IPS-15b (cell line): ENCODE results near the gene HPCAL1.

Experiments used
- H3K27me3 ChIP-seq: one replicate; pipeline ENCODE4 v1.6.1; 2013; ENCODE audit warnings: low read length; ENCODE audit not compliant: control insufficient read depth, insufficient read depth
- H3K36me3 ChIP-seq: one replicate; pipeline ENCODE4 v1.6.1; 2013; ENCODE audit warnings: low read length; ENCODE audit not compliant: control insufficient read depth, insufficient read depth
- H3K4me1 ChIP-seq: one replicate; pipeline ENCODE4 v1.6.1; 2013; ENCODE audit warnings: mild to moderate bottlenecking, low read length; ENCODE audit not compliant: control insufficient read depth, insufficient read depth
- H3K4me3 ChIP-seq: one replicate; pipeline ENCODE4 v1.5.1; 2013; ENCODE audit warnings: low read depth, low read length
- H3K9ac ChIP-seq: one replicate; pipeline ENCODE4 v1.6.1; 2013; ENCODE audit warnings: low read depth, mild to moderate bottlenecking, low read length
- H3K9me3 ChIP-seq: one replicate; pipeline ENCODE4 v1.6.1; 2013; ENCODE audit warnings: mild to moderate bottlenecking, low read length; ENCODE audit not compliant: control insufficient read depth, insufficient read depth

HPCAL1 gene

GRCh38 chr2:10348891-10349290 is 46.2 kb downstream of the HPCAL1 start:
- H3K4me1 ChIP-seq, result peaks cover 2% of the 10 kb centered on the region
- H3K36me3 ChIP-seq, result no peaks in the 10 kb centered on the region
- H3K9ac ChIP-seq, result no peak overlapping the region
- no peak overlapping the region for H3K4me3 ChIP-seq
- H3K9me3 ChIP-seq, result no peaks in the 10 kb centered on the region
- no peaks in the 10 kb centered on the region for H3K27me3 ChIP-seq

- Histone ChIP-seq H3K9me3 (no peaks in the 10 kb centered on the region), H3K4me1 (peaks cover 2% of the 10 kb centered on the region), H3K9ac (no peak overlapping the region), H3K36me3 (no peaks in the 10 kb centered on the region), H3K27me3 (no peaks in the 10 kb centered on the region), H3K4me3 (no peak overlapping the region)
Measured at GRCh38 chr2:10350761-10351160, 48.1 kb downstream of the HPCAL1 start.

DNA sequence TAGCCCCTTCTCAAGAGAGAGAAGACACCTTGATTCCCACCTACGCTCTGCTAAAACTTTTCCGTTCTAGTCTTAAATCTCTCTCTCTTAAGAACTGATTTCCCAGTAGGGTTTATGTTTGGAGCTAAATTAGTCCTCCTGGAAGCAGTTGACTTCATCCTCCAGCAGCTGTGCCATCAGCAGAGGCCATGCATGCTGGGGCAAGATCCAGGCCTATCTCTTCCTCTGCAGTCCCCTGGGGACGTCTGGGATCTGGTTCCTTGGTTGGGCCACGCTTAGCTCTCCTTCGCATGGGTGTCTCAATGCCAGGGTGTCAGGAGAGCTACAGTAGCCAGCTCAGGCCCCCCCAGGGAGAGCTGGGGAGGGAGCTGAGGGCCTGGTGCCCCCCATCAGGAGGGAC is 49.7 kb downstream of the HPCAL1 start:
- Histone ChIP-seq H3K4me3 (no peak overlapping the region), H3K27me3 (no peaks in the 10 kb centered on the region), H3K9me3 (no peaks in the 10 kb centered on the region), H3K4me1 (no peaks in the 10 kb centered on the region), H3K36me3 (no peaks in the 10 kb centered on the region), H3K9ac (no peak overlapping the region)

DNA sequence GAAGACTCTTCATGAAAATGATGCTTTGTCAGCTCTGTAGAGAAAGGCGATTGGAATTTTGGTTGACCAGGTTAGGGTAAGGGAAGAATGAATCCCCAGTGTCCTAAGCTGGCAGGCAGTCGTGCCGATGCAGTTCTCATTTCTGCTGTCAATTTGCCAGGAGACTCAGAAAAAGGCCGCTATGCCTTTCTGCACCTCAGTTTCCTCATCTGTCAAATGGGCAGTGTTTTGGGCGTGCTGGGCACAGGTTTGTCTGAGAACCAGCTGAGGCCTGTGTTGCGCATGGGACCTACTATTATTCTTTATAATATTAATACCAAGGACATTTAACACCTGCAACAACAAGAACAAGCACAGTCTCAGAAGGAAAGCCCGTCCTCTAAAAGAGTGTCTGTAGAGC is 50.3 kb downstream of the HPCAL1 start:
- H3K4me1 ChIP-seq, result no peaks in the 10 kb centered on the region
- no peaks in the 10 kb centered on the region for H3K36me3 ChIP-seq
- H3K4me3 ChIP-seq, result no peak overlapping the region
- H3K9me3 ChIP-seq, result no peaks in the 10 kb centered on the region
- H3K27me3 ChIP-seq, result no peaks in the 10 kb centered on the region
- no peak overlapping the region for H3K9ac ChIP-seq

- Histone ChIP-seq H3K9ac (no peak overlapping the region), H3K27me3 (no peaks in the 10 kb centered on the region)
Measured at GRCh38 chr2:10353931-10354330, 51.2 kb downstream of the HPCAL1 start.

DNA sequence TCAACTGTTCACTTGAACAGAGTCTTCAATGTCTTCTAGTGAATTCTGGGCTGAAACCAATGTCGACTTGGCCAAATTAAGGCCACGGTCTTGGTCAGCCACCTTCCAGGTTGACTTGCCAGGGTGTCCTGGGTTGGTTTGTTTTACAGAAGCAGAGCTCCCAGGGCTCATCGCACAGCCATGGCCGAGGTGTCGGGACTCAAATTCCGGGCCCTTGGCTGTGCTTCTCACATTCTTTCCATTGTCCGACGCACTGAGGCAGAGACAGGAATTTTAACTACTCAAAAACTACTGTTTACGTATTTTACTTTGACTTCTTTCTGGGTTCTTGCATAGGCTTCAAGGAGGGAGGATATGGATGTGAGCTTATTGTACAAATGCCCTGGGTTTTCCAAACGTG is 51.7 kb downstream of the HPCAL1 start:
- Histone ChIP-seq H3K36me3 (no peaks in the 10 kb centered on the region), H3K4me1 (no peaks in the 10 kb centered on the region), H3K4me3 (no peak overlapping the region), H3K9ac (no peak overlapping the region), H3K27me3 (no peaks in the 10 kb centered on the region), H3K9me3 (no peaks in the 10 kb centered on the region)

More at GRCh38 chr2:10353931-10354330, 51.2 kb downstream of the HPCAL1 start:
- Histone ChIP-seq H3K4me1 (no peaks in the 10 kb centered on the region), H3K36me3 (no peaks in the 10 kb centered on the region), H3K9me3 (no peaks in the 10 kb centered on the region), H3K4me3 (no peak overlapping the region)

DNA sequence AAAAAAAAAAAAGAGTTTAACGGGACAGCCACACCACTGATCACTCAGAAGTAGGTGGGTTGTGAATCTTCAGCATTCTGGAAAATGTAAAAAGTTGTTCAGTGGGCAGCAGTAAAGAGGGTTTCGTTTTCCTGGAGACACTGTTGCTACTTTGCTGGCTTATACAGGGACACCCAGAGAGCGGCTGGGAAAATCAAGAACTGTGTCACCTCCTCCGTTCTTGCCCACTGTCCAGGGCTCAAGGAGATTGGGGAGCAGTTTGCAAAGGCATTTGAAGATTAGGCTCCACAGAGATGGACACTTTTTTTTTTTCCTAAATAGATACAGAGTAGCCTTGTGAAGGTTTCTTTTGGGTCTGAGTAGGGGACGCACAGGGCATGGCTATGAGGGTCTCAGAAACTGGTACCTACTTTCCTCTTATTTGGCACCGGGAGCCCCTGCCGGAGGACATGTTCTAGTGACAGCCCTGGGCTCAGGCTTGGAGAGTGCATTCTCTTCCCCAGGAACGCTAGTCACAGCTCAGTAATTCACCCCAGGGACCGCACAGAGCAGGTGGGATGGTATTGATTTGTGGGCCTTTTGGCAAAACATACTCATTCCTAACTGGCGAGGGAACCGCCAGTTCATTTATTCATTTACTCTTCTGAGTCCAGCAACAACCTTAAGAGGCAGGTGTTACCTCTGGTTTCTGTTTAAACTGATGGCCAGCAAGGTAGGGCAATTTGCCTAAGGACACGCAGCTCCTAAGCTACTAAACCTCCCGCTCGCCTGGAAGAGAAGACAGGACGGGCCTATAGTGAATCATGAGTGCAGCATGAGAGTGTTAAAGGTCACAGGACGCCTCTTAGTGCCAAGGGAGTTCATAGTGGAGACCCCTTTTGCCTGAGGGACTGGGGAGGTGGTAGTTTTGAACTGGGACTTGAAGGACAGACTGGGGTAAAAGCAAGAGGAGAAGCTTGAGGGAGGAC is 53.1 kb downstream of the HPCAL1 start:
- Histone ChIP-seq H3K36me3 (no peaks in the 10 kb centered on the region), H3K4me1 (no peaks in the 10 kb centered on the region), H3K9ac (no peak overlapping the region), H3K27me3 (no peaks in the 10 kb centered on the region), H3K4me3 (no peak overlapping the region), H3K9me3 (no peaks in the 10 kb centered on the region)

DNA sequence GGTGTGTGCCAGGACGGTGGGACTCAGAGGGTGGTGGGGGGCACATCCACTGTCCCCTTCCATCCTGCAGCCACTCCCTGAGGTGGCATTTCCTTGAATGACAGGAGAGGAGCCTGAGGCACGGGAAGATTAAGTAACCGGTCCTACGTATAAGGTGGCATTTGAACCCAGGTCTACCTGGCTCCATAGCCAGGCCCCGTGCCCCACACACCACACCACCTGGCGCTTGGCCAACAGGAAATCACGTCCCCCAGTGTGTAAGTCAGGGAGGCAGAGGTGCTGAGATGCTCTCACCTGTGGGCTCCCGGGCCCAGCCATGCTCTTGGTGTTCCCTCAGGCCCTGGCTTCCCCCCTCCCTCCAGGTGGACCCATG is 53.7 kb downstream of the HPCAL1 start:
- H3K27me3 ChIP-seq, result no peaks in the 10 kb centered on the region
- no peak overlapping the region for H3K9ac ChIP-seq

DNA sequence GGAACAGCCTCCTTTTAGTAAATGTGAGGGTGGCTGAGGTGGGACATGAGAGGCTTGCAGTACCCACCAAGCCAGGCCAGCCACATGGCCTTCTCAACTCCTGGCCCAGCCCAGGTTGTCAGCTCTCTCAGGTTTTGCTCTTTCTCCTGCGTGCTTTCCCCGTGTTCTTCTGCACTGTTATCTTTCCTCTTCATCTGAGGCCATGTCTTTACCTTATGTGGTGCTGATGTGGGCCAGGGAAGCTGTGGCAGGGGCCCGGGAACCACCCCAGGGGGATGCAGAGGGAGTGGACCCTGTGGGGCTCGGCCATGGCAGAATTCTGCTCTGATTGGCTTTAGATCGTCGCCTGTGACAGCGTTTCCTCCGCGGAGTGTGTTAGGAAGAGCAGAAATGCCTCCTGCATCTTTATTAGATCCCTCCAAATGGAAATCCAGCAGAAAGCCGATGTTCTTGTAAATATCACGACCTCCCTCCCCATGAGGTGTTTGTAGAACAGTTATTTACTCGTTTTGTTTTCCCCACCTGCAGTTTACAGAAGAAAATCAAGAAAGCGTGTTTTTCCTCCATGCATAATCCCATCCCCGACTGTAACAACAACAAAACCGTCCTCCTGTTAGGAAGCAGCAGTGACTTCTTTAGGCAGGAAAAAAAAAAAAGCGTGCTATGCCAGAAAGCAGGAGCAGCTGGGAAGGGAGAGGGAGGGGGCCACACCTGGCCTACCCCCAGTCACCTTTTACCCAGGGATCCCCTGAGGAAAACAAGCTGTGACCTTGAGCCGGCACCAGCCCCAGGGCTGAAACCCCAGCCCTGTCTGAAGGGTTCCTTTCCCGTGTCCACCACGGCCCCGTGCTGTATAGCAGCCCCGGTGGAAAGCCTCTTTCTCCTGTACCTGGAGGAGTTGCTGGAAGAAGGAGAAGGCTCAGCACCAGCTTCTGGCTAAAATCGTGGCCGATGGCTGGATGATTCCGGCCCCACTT is 54.8 kb downstream of the HPCAL1 start:
- Histone ChIP-seq H3K4me3 (no peak overlapping the region), H3K9me3 (no peaks in the 10 kb centered on the region), H3K27me3 (no peaks in the 10 kb centered on the region), H3K9ac (no peak overlapping the region), H3K36me3 (no peaks in the 10 kb centered on the region), H3K4me1 (no peaks in the 10 kb centered on the region)

More for the DNA sequence above, 53.7 kb downstream of the HPCAL1 start:
- Histone ChIP-seq H3K4me3 (no peak overlapping the region), H3K4me1 (no peaks in the 10 kb centered on the region), H3K36me3 (no peaks in the 10 kb centered on the region), H3K9me3 (no peaks in the 10 kb centered on the region)

GRCh38 chr2:10359246-10359645 is 56.5 kb downstream of the HPCAL1 start:
- H3K9ac ChIP-seq, result no peak overlapping the region

GRCh38 chr2:10359731-10360329 is 57.1 kb downstream of the HPCAL1 start:
- no peak overlapping the region for H3K4me3 ChIP-seq
- H3K9me3 ChIP-seq, result no peaks in the 10 kb centered on the region
- no peaks in the 10 kb centered on the region for H3K36me3 ChIP-seq
- H3K27me3 ChIP-seq, result no peaks in the 10 kb centered on the region
- H3K4me1 ChIP-seq, result no peaks in the 10 kb centered on the region
- no peak overlapping the region for H3K9ac ChIP-seq

More at GRCh38 chr2:10359246-10359645, 56.5 kb downstream of the HPCAL1 start:
- no peaks in the 10 kb centered on the region for H3K9me3 ChIP-seq
- H3K4me1 ChIP-seq, result no peaks in the 10 kb centered on the region
- H3K36me3 ChIP-seq, result no peaks in the 10 kb centered on the region
- H3K4me3 ChIP-seq, result no peak overlapping the region
- H3K27me3 ChIP-seq, result no peaks in the 10 kb centered on the region
